Measurements from ENCODE around the gene CIDEA.

The CIDEA gene

DNA sequence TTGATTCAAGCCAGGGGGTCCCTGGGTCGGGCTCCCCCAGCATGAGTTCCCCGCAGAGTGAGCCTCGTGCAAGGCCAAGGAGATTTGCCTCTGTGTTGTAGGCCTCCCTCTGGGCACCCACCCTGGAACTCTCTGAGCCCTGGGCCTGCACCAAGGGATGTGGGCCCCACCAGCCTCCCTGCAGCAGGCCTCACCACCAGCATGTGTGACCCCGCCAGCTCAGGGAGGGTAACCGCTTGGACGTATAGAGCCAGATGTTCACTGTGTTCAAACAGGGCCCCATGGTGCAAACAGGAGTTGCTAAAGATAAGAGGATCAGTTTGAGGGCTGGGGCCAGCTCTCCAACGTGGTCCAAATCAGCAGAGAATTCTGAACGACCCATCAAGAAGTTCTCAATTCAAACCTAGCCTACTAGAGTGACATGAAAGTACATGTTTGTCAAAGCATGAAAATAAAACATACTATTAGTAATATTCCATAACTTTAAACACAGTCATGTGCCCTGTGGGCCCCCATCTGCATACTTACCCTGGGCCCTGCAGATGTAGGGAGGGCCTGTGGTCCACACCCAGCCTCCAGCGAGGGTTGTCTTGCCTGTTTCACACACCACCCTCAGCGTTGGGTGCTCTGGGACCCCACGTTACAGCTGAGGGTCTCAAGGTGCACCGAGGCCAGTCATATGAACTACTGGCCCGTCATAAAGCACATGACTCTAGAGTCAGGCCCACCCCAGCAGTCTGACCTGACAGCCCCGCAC, 48.4 kb downstream of the CIDEA start:
- DNase-seq, result no peak

GRCh38 chr18:12304351-12305210, 50.4 kb downstream of the CIDEA start:
- no peak for DNase-seq

DNA sequence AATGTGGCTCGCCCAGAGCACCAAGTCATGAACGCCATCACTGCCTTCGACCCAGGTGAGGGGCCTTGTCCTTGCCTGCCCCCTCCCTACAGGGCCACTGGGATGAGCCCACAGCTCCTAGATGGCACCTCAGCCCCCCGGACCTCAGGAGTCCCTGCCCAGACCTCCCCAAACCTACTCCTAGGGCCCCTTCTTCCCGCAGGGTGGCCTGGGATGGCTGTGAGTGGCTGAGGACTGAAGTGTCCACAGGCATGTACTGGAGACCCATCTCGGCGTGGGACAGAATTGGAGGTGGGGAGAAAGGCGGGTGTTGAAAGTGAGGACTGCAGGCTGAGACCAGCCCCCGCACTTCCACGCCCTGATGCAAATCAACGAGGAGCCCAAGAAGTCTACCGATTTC, 51.0 kb downstream of the CIDEA start:
- DNase-seq, result no peak

GRCh38 chr18:12305930-12306629, 51.9 kb downstream of the CIDEA start:
- no peak for DNase-seq

GRCh38 chr18:12306752-12307700, 52.9 kb downstream of the CIDEA start:
- no peak for DNase-seq

DNA sequence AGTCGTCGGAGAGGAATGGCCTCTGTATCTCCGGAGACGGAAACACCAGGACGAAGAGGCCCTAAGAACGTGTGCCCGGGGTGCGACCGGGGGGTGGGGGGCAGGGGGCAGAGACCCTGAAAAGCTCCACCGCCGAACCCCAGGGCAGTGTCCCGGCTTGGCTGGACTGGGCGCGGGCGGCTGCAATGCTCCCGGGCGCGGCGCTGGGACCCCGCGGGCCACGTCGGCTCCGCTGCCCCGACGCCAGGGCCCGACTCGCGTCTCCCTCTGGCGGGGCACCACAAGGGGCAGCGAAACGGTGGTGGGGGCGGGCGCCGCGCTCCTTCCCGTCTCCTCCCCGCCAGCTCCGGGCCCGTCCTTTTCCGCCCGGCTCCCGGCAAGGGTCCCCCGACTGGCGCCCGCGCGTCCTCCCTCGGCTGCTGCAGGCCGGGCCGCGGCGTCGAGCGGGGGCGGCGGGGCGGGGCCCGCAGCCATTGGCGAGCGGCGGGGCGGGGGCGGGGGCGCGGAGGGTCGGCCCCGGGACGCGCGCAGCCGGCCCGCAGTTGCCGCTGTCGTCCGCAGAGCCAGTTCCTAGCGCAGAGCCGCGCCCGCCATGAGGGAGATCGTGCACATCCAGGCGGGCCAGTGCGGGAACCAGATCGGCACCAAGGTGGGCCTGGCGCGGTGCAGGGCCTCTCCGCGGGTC, 53.7 kb downstream of the CIDEA start, which contains the start of gene TUBB6:
Gene TUBB6 (plus strand): TSS at position 541 of the 685 bp plus-strand sequence. CDS start 52 bp downstream, at position 593.
- peak; percentile 36 for DNase-seq

DNA sequence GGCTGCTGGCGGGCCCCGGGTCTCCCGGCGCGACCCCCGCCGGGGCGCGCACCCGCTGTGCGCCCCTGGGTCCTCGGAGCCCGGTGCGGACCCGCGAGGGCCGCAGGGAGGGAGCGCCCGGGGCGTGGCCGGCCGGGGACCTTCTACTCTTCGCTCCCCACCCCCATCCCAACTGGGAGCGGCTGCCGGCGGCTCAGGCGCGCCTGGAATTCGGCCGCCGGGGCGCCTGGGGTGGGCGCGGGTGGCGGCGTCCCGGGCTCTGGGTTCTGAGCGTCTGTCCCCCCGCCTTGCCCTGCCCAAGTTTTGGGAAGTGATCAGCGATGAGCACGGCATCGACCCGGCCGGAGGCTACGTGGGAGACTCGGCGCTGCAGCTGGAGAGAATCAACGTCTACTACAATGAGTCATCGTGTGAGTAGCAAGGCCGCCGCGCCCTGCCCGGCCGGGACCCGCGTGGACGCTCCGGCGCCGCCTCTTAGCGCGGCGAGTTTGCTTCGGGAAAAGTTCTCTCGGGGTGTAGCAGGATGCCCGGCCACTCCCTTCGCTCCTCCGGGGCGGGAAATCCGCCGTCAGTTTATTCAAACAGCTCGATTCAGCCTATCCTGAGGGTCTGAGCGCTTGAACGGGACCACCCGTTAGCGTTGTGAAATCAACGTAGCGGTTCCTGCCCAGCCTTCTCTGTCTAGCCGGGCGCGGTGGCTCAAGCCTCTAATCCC, 54.4 kb downstream of the CIDEA start:
- no peak for DNase-seq

GRCh38 chr18:12309683-12310198, 55.6 kb downstream of the CIDEA start:
- no peak for DNase-seq

- DNase-seq, result no peak
These were observed 56.6 kb downstream of the CIDEA start for GRCh38 chr18:12310762-12311161.

GRCh38 chr18:12312976-12313375, 58.8 kb downstream of the CIDEA start:
- DNase-seq, result no peak

GRCh38 chr18:12313530-12314245, 59.5 kb downstream of the CIDEA start:
- DNase-seq, result no peak

DNA sequence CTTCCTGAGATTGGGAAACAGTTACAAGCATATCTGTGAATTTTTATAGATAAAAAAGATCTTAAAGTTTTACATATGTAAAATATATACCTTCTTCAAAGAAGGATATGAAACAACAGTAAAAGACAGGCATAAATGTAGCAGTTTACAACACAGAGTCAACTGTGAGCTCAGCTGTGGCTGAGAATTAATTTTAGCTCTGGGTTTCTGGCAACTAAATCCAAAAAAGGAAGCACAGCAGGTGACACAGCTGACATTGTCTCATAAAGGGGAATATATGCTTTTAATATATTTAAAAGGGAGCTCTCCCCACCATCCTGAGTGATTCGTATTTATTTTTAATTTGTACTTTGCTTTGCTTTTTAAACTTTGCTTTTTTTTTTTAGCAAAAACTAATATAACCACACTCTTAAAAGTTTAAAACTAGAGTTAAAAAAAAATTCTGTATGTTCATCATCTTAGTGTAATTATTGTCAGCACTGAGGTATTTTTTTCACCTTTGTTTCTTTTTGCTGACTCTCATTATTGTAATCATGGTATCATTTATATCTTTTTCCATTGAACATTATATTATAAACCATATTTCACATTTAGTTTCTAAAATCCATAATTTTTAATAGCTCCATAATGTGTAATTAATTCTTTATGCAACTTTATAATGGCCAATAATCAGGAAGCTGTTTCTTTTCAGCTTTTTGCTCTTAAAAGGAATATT, 60.6 kb downstream of the CIDEA start:
- no peak for DNase-seq

DNA sequence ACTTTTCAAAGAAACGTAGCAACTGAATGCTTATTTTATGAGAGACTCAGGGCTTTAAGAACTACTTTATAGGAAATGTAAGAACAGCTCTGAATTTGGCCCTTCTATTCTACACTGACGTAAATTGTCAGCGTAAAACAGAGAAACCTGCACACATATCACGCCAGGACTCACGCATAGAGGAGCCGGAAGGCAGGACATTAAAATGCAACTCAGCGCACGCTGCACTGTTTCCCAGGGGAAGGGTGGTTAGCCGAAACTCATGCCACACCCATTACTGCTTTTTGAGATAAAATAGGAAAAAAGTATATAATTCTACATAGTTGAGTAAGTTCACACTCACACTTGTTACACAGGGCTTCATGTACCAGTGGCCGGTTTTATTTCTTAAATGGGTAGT, 61.3 kb downstream of the CIDEA start:
- no peak for DNase-seq

DNA sequence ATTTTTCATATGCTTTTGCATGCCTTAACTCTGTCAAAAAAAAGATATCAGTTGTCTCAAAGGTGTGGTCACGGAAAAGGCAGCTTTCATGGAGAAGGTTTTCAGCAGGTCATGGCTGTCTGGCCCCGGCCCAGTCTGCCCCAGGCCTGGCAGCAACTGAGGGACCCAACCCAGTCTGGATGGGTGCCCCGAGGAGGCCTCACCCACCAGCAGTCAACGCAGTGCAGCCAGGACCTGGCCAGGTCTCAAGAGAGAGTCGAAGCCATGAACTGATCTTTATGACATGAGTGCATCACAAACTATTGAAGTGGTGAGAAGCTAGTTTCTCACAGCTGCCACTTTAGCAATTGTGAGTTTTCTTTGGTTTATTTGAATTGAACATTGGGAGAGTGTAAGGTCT, 61.8 kb downstream of the CIDEA start:
- DNase-seq, result no peak

- no peak for DNase-seq
These were observed 63.6 kb downstream of the CIDEA start for GRCh38 chr18:12317664-12318333.

DNA sequence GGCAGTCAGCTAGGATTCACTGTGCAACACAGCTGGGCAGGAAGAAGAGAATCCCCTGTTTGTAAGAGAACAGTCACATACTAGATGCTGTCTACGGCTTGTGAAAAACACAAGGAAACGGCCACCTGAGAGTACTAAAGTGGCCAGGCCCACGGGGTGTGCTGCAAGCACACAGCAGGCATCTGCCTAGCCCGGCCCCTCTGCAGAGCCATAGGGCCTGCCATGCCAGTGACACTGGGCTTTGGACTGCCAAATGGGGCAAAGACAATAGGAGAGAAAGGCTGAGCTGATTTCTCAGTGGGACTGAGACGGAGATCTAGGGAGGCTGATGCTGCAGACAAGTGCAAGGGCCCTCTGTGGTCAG, 64.2 kb downstream of the CIDEA start:
- DNase-seq, result no peak

DNA sequence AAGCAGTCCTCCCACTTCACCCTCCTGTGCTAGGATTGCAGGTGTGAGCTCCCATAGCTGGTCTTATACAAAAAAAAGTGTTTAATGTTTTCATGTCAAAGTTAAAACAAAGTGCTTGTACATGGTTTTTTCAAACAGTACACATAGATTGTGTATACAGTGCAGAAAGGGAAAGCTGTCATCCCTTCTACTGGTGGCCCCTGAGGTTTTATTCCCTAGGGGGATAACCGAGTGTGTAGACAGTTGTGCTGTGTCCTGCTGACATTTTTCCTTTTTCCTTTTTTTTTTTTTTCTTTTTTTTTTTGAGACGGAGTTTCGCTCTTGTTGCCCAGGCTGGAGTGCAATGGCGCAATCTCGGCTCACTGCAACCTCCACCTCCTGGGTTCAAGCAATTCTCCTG, 64.7 kb downstream of the CIDEA start:
- no peak for DNase-seq

DNA sequence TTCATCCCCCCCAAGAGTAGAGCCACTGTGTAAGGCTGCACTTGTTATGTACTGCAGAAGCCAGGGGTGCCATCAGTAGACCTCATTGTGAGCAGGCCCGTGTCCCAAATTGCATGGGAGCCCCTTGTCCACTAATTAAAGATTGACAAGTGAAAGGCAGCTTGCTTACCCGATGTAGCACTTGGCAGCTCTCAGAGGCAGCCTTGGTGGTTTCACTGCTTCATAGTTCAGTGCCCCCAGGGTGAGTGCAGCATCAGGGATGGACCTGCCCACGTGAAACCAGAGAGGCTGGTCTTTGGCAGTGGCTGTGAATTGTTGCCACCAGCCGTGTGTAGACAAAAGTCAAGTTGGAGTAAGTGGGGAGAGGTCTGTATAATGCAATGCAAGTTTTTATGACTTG, 67.2 kb downstream of the CIDEA start:
- no peak for DNase-seq

All from NCI-H748 treated with DMSO at 0.1 percent for 48 hours (cell line).